RWPE2 (cell line): ENCODE measurements around the gene FASTKD2.
A peak's percentile ranks its signal among the peaks of the same experiment; 100 is the strongest.

Experiments
- ATAC-seq: fragments of 200-7000 bp; cut with Tn5 transposase; 3 replicates; pipeline ENCODE4 v1.9.1; 2021; ENCODE audit warnings: low read depth
- DNase-seq: peaks from one replicate; pipeline ENCODE4 v3.0.0-alpha.2; 2020; ENCODE audit warnings: low spot score
- H3K27ac ChIP-seq: fragments of 450-650 bp; 2 replicates; pipeline ENCODE4 v1.5.1; 2017; ENCODE audit warnings: mild to moderate bottlenecking; ENCODE audit not compliant: poor library complexity, severe bottlenecking
- H3K27me3 ChIP-seq: fragments of 250-450 bp; sonication (Bioruptor Pico); 2 replicates; pipeline ENCODE4 v1.5.1; 2021; ENCODE audit warnings: mild to moderate bottlenecking, moderate library complexity; ENCODE audit not compliant: insufficient read depth, poor library complexity, severe bottlenecking
- H3K36me3 ChIP-seq: fragments of 250-450 bp; sonication (Bioruptor Pico); 2 replicates; pipeline ENCODE4 v1.5.1; 2020; ENCODE audit warnings: low read depth, mild to moderate bottlenecking, moderate library complexity
- H3K4me1 ChIP-seq: fragments of 250-450 bp; sonication (Bioruptor Pico); 2 replicates; pipeline ENCODE4 v1.5.1; 2021; ENCODE audit warnings: mild to moderate bottlenecking, moderate library complexity; ENCODE audit not compliant: insufficient read depth, poor library complexity, severe bottlenecking
- H3K4me3 ChIP-seq: fragments of 250-450 bp; sonication (Bioruptor Pico); 2 replicates; pipeline ENCODE4 v1.5.1; 2021; ENCODE audit warnings: mild to moderate bottlenecking, moderate library complexity; ENCODE audit not compliant: severe bottlenecking
- H3K9me3 ChIP-seq: fragments of 250-450 bp; sonication (Bioruptor Pico); 2 replicates; pipeline ENCODE4 v1.5.1; 2021; ENCODE audit warnings: mild to moderate bottlenecking, moderate library complexity; ENCODE audit not compliant: severe bottlenecking
- TF ChIP-seq, protein P1 (sequence below): fragments of 450-650 bp; IDR thresholded peaks from one replicate; pipeline ENCODE4 v1.5.1; 2017; ENCODE audit warnings: mild to moderate bottlenecking, moderate library complexity; ENCODE audit not compliant: poor library complexity, severe bottlenecking

The FASTKD2 gene

DNA sequence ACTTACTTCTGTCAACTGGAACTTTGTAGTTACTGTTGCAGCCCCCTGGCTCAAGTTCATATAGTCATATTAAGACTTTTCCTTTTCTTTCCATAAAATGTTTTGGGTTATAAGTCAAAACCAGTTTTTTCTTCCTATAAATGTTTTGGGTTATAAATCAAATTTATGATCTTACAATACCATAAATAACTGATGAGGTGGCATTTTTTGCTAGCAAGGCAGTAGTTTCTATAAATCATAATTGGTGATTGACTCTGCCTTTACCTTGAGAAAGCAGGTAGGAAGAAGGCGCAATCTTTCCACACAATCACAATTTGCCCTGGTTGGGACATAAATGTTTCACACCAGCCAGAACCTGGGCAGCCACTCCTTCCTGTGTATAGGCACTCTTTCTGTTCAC is 42.1 kb upstream of the FASTKD2 start:
- Histone ChIP-seq H3K4me1 (no peaks in the 10 kb centered on the region), H3K27me3 (no peaks in the 10 kb centered on the region), H3K36me3 (no peaks in the 10 kb centered on the region), H3K27ac (no peak overlapping the region), H3K9me3 (no peaks in the 10 kb centered on the region), H3K4me3 (no peak overlapping the region)
- ATAC-seq (no peak), DNase-seq (no peak)
- TF ChIP-seq, protein P1, sequence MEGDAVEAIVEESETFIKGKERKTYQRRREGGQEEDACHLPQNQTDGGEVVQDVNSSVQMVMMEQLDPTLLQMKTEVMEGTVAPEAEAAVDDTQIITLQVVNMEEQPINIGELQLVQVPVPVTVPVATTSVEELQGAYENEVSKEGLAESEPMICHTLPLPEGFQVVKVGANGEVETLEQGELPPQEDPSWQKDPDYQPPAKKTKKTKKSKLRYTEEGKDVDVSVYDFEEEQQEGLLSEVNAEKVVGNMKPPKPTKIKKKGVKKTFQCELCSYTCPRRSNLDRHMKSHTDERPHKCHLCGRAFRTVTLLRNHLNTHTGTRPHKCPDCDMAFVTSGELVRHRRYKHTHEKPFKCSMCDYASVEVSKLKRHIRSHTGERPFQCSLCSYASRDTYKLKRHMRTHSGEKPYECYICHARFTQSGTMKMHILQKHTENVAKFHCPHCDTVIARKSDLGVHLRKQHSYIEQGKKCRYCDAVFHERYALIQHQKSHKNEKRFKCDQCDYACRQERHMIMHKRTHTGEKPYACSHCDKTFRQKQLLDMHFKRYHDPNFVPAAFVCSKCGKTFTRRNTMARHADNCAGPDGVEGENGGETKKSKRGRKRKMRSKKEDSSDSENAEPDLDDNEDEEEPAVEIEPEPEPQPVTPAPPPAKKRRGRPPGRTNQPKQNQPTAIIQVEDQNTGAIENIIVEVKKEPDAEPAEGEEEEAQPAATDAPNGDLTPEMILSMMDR: no peak

DNA sequence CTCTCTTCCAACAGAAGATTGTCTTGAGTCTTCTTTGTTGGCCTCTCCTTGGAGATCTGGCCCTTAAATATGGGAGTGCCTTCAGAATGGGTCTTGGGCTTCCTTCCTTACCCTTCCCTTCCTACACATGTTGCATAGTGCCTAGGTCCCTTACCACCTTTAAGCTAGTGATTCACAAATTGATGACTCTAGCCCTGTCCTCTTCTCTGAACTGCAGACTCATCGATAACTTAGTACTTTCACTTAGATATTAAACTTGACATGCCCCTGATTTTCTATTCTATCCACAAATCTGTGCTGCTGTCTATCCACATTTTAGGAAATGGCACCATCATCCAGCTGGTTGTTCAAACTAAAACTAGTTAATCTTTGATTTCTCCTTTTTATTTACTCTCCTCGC is 38.1 kb upstream of the FASTKD2 start:
- TF ChIP-seq, protein P1: no peak
- no peak for DNase-seq
- Histone ChIP-seq H3K36me3 (no peaks in the 10 kb centered on the region), H3K4me3 (no peak overlapping the region), H3K27me3 (no peaks in the 10 kb centered on the region), H3K4me1 (no peaks in the 10 kb centered on the region), H3K27ac (no peak overlapping the region), H3K9me3 (no peaks in the 10 kb centered on the region)
- ATAC-seq: no peak

DNA sequence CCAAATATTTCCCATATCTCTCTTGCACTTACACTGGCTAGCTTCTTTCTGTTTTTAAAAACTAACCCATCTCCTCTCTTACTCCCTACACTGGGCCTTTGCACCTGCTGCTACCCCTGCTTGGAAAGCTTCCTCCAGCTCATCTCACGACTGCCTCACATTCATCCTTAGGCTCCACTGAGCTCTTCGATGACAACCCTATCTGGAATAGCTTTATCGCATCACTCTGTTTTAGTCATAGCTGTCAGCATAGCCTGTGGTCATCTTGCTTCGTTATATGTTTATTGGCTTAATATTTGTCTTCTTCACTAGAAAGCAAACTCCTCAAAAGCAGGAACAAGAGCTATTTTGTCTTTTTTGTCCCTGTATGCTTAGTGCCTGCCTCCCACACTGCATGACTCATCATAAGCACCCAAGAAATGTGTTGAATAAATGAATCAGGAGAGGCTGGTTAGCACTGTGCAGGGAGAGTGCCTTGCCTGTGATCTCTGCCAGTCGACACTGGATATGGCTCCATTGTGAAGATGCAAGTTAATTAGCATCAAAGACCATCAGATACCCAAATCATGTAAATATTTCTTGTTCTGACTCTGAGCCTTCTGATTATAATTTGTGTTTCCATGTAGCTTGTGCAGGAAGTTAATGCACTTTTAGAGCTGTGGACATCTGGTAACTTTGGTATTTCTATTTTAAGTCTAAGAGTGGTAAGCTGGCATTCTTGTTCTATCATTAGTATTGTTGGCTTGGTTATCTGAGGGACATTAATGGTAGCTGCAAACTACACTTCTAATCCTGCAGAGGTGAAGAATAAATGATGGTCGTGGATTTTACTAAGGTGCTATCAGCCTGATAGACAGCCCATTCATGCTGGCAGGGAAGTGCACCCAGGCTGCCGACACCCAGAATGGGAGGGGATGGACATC is 36.9 kb upstream of the FASTKD2 start:
- Histone ChIP-seq H3K27ac (no peak overlapping the region), H3K4me1 (no peaks in the 10 kb centered on the region), H3K4me3 (no peak overlapping the region), H3K27me3 (no peaks in the 10 kb centered on the region), H3K9me3 (no peaks in the 10 kb centered on the region), H3K36me3 (no peaks in the 10 kb centered on the region)
- DNase-seq: no peak
- peak; percentile 67; the same call in 1 of the 3 replicates for ATAC-seq
- TF ChIP-seq, protein P1: no peak

DNA sequence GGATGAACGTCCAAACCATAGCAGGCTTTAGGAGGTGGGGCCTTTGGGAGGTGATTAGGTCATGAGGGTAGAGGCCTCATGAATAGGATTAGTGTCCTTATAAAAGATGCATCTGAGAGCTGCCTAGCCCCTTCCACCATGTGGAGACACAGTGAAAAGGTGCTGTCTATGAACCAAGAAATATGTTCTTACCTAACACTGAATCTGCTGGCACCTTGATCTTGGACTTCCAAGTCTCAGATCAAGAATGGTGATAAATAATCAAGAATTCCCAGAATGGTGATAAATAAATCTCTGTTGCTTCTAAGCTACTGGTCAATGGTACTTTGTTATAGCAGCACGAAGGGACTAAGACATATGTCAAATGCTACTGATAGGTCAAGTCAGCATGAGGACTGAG is 32.1 kb upstream of the FASTKD2 start:
- Histone ChIP-seq H3K9me3 (no peaks in the 10 kb centered on the region), H3K4me1 (no peaks in the 10 kb centered on the region), H3K27me3 (no peaks in the 10 kb centered on the region), H3K4me3 (no peak overlapping the region), H3K27ac (no peak overlapping the region), H3K36me3 (no peaks in the 10 kb centered on the region)
- ATAC-seq: no peak
- TF ChIP-seq, protein P1: no peak
- no peak for DNase-seq

DNA sequence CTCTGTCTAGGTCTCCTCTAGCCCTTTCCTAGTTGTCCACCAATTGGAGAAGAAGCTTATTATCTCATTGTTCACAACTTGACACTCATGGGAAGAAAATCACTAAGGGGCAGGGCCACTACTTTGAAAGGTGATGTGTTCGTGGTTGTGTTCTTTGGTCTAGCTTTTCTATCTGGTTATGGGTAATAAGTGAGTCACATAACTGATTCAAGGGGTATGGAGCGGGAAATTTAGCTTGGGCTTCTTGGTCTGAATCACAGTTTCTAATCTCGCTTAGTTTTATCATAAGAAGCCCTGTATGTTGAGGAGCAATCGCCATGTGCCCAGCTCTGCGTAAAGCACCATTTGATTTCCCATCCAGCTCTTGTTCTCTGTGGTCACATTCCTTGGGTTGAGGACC is 28.5 kb upstream of the FASTKD2 start:
- H3K27ac ChIP-seq: no peak overlapping the region
- DNase-seq: no peak
- H3K9me3 ChIP-seq: no peaks in the 10 kb centered on the region
- no peaks in the 10 kb centered on the region for H3K4me1 ChIP-seq
- no peak overlapping the region for H3K4me3 ChIP-seq
- no peaks in the 10 kb centered on the region for H3K36me3 ChIP-seq
- no peaks in the 10 kb centered on the region for H3K27me3 ChIP-seq
- ATAC-seq: no peak
- TF ChIP-seq, protein P1: no peak
